GM21515 (cell line): Measurements from ENCODE around the gene KCNK5.

Experiments
- ATAC-seq: cut with Tn5 transposase; IDR thresholded peaks from one replicate; pipeline ENCODE4 v1.9.1; 2021; ENCODE audit not compliant: unreplicated experiment

The KCNK5 gene

DNA sequence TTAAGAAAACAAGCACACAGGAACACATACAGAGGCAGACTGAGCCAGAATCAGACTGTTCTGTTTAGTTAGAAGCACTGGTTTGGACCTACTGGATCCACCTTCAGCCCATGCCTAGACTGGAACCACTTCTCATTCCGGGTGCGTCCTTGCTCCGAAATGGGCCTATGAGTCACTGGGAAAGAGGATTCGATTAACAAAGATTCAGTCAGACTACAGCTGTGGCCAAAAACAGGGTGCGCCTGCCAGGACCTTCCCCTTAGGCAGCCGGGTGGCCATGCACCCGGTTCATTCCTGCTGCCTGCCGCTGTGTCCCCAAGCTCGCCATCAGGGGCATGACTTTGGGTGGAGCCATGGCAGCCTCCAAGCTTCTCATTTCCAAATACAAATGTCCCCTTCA lies 14.5 kb upstream of the KCNK5 start:
- ATAC-seq, result no peak

DNA sequence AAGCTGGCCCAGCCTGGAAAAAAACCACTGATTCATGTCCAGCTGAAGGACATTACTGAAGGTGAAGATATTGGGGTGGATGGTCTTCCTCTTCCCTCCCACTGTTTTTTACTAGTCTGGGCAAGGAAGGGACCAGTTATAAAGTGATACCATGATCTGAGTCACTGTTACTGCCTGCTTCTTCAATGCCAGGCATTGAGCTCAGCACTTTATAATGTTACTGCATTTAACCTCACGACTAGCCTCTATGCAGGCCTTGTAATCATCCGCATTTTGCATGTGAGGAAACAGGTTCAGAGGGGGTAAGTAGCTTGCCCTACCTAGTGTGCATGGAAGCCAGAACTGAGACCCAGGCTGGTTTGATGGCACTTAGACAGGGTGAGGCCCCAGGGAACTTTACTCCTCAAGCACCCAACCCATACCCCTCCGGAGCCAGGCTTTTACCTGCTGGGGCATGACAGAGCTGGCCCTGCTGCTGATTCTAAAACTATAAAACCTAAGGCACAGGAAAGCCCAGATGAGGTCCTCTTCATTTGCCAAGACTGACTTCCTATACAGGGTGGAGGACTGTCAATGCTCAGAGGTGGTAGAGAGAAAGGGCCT lies 11.0 kb upstream of the KCNK5 start:
- no peak for ATAC-seq

- no peak for ATAC-seq
These were observed 10.4 kb upstream of the KCNK5 start for GRCh38 chr6:39239527-39240154.

GRCh38 chr6:39236742-39237141 lies 7.5 kb upstream of the KCNK5 start:
- ATAC-seq, result no peak

- ATAC-seq, result no peak
These were observed 4.1 kb upstream of the KCNK5 start for GRCh38 chr6:39233333-39233732.

- ATAC-seq, result no peak
These were observed 2.4 kb upstream of the KCNK5 start for GRCh38 chr6:39231521-39232243.

GRCh38 chr6:39230654-39231035 lies 1.4 kb upstream of the KCNK5 start:
- ATAC-seq, result no peak

DNA sequence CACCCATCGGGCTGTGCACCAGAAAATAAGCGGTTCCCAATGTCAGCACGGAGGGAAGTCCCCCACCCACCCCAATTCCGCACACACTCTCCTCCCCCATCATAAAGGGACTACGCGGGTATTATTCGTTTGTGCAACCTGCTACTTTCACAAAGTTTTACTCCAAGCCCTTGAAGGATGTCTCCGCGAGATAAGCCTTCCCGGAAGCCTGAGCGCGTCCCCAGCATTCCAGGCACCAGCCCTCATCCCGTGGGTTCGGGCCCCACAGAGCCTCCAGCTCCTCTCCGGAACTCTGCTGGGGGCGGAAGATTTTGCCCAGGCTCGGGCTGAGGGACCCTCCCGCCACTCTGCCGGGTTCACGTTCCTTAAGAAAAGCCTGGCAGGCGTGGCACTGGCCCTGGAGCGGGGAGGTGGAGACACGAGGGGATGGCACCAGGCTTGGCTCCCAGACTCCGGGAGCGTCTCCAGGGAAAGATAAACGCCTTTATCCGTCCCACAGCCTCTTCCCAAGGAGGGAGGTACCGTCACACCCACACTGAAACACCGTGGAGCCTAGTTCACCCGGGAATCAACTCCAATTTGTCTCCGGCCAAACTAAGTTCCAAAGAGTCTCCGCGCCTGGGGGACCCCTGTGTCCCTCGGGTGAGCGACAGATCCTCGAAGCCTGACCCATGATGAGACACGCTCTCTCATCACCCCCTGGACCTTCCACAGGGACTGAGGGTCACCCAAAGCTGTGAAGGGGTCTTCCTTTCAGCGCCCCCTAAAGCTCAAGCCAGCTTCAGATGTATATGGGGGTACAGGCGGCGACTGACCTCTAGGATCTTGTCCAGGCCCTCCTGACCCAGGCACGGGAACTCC lies 934 bp downstream of the KCNK5 start:
- no peak for ATAC-seq

- no peak for ATAC-seq
These were observed 1.8 kb downstream of the KCNK5 start for GRCh38 chr6:39227476-39227875.

DNA sequence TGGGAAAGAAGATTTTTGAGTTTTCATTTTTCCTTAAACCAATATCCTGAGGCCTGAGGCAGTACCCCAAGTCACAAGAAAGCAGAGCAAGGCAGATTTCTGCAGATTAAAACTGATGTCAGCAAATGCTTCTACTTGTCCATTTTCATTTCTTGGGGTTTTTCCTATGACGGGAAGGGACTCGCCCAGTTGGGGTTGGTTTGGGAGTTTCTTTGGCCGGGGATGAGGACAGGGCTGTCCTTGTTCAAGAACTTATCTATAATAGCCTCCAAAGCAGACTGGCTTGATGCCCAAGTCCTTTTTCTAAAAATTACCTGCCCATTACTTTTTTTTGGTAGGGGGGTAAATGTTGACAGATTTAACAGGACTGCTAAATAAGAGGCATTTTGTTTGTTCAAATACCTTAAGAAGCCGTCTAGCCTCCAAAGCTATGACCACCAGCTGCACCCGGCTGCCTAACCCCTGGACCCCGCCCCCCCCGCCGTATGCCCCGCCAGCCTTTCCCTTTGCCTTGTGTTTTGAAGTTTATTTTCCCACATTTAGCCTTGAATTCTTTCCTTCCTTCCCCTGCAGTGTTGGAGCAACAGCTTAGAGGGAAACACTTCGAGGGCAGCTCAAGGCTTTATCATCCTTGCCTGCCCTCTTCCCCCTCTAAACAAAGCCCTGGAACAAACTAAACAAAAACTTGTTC lies 2.5 kb downstream of the KCNK5 start:
- no peak for ATAC-seq

DNA sequence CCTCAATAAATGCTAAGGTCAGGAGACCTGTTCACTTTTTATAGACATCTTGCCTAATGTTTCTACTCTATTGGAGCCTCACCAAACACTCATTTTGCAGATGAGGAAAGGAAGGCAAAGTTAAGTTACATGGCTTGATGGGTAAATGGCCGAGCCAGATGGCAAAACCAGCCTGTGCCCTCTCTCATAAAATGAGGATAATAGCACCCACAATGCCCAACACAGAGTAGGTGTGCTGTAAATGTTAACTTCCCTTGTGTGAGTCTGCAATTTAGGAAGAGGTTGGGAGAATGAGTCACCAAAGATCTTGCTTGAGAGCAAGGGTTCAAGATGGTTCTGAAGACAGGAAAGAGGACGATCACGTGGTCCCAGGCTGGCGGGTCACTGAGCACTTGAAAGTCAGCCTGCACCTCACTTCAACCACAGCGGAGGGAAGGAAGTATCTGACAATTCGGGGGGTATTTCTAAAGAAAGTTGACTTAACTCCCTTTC lies 3.3 kb downstream of the KCNK5 start:
- ATAC-seq, result no peak

DNA sequence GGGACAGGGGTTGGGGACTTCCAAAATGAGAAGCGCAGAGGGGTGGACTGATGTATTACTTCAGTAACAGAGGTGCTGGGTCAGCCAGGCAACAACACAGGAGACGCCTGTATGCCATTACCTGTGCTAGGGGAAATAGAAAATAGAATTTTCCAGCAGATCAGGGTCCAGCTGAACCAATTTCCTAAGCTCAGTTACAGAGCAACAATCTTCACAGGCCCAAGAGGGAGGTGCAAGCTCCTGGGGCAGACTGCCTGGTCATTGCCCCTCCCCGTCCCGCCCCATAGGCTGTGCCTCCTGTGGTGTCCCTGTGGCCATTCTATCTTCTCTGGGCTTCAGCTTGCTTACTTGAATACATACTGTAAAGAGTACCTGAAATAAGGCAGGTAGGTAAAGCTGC lies 3.7 kb downstream of the KCNK5 start:
- ATAC-seq, result no peak

GRCh38 chr6:39224523-39225182 lies 4.6 kb downstream of the KCNK5 start:
- ATAC-seq, result no peak

DNA sequence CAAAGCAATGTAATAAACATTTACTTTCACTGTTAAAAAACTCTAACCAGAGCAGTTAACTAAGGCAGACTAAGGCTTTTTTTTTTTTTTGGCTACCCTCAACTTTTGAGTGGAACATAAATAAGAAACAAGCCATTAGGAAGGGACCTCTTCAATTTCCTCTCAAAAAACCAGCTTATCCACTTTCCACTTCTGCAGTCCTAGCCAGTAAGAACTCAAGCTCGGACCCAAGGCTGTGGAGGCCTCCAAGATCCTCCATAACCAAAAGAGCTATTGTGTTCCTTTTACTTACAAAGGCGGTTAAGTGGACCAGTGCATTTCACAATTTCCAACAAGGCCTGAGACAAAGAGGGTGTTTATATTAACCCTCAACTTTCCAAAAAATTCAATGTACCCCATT lies 5.3 kb downstream of the KCNK5 start:
- no peak for ATAC-seq

DNA sequence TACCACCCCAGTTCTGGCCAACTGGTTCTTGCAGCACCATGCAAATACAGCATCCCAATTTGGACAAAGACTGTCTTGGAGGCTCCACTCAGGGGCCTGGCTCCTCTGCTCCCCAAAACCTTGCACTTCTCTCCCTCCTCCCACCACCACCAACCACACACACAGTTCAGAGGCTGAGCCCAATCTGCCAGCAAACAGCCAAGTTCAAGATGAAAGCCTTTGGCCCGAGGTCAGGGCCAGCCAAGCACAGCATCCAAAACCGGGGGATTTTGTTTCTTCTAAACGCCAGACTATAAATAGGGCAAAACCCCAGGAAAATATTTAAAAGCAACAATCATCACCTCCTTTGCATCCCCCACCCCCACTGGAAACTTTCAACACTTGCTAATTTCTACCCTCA lies 5.7 kb downstream of the KCNK5 start:
- no peak for ATAC-seq

- ATAC-seq, result no peak
These were observed 6.2 kb downstream of the KCNK5 start for GRCh38 chr6:39223061-39223460.

GRCh38 chr6:39221779-39222641 lies 7.3 kb downstream of the KCNK5 start:
- no peak for ATAC-seq

- ATAC-seq, result no peak
These were observed 8.2 kb downstream of the KCNK5 start for GRCh38 chr6:39221115-39221514.

- ATAC-seq, result no peak
These were observed 10.3 kb downstream of the KCNK5 start for GRCh38 chr6:39218868-39219567.
